NCI-H526 (cell line): ENCODE measurements around the gene PCDH15.
A peak's percentile ranks its signal among the peaks of the same experiment; 100 is the strongest.

Experiments used
- DNase-seq, 2 experiments: peaks; one replicate each; lab custom pipeline; 2025; lab: John Stamatoyannopoulos, UW

PCDH15 gene

DNA sequence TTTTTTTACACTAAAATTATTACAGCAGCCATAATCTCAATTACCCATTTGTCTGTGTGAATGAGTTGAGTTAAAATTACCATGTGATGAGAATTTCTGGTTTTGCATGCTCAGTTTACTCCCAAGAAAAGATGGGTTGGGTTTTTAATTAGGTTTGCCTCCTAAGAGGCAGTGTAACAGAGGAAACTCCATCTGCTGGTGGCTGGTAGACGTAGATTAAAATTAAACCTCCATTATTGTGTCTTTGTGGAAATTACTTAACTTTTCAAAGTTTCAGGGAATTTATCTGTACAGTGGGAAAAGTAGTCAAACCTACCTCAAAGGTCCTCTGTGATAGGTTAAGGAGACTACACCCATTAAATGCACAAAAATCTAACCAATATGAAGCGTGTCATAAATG is 954.2 kb downstream of the PCDH15 start:
- DNase-seq = no peak

DNA sequence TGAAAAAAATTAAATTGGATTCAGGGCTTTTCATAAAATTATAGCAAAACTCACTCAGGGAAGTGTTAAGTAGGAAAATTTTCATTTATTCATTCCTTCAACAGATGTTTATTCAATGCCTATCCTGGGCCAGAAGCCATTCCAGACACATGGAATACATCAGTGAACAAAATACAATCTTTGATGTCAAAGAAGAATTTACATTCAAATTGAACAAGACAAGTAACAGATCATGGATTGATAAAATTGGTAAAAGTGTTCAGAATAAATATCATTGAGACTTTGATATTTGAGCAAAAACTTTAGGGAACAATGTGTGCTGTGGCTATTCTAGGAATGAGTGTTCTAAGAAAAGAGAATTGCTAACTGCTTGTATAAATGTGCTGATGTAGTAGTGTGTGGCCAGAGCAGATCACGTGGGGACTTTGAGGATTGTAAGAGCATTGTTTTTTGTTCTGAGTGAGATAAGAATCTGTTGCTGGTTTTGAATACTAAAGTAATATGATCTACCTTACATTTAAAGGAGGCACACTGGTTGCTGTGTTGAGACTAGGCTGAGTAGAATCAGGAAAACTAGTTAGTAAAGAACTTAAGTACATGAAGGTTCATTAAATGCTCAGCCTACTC is 957.2 kb downstream of the PCDH15 start:
- peak; percentile 1 to 24 for DNase-seq

DNA sequence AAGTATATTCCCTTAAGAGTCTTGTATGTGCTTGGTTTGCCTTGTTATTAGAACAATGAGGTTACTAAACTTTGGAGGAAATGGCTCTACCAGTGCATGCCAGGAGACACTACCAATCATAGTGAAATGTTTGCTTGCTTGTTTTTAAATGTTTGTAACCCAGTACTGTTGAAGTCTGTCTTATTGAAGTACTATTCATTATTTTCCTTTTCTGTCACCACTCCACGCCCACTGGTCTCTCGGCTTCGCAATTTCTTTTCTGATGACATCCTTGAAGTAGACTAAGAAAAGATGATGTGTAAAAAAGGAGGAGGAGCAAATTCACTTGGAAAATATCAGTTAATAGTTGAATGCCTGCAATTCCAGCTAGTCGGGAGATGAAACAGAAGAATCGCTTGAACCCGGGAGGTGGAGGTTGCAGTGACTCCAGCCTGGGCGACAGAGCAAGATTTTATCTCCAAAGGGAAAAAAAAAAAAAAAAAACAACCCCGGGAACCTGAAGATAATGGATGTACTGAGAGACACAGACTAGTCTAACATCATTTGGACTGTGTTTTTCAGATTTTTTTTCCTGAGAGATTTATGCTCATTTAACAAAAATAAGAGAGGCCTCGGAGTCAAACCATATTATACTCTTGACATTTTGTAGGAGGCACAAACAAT is 959.4 kb downstream of the PCDH15 start:
- DNase-seq = no peak

DNA sequence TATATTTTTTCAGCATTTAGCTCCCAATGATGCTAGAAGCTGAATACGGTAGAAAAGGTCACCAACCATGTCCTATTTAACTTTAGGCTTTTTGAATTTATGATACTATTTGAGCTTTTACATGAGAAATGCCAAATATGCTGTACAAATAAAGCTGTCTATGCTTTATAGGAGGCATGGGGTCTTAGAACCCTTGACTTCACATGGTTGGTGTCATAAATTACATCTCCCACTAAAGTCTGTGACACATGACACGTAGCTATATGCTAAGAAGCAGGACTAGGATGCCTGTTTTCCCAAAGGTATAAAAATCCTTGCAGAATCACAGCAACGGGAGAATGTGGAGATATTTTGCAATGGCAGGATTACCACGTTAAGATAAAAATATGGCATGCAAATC is 960.4 kb downstream of the PCDH15 start:
- no peak for DNase-seq

DNA sequence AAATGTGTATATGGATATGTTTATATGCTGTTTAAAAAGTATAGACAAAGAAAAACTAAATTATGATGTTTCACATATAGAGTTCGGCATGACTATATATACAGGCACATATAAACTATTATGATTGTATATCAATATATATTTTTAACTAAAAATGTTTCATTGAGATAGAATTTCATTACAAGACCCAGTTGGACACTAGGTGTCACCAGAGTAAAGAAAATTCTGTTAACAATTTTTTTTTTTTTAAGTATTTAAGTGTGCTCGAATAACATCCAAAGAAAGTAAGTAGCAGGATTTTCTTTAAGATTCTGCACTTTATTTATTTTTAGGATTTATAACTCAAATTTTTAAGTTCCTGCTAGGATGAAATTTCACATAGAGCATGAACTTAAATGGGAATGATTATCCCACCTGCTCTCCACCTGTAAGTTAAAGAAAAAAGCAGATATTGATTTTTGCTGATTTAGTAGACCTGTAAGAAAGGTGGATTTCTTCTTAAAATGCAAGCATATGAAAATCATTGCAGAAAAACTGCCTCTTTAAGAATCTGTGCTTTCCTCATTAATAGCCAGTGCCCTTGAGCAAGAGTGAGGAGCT is 961.5 kb downstream of the PCDH15 start:
- DNase-seq = peak in 1 of 2 experiments; percentile 6

DNA sequence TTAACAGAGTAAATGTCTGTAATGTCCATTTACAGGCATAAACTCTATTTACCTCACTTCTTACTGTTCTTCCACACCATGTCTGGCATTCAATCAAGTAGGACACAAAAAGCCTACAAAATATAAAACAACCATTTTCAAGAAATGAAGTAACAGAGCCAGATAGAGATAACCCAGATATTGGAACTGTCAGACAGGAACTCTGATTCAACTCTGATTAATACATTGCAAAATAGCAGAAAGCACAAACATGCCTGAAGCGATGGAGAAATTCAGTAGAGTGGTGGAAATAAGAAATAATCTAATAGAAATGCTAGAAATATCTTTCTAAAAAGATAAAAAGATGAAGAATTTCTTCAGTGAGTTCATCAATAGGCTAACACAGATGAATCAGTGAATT is 964.4 kb downstream of the PCDH15 start:
- DNase-seq = no peak

DNA sequence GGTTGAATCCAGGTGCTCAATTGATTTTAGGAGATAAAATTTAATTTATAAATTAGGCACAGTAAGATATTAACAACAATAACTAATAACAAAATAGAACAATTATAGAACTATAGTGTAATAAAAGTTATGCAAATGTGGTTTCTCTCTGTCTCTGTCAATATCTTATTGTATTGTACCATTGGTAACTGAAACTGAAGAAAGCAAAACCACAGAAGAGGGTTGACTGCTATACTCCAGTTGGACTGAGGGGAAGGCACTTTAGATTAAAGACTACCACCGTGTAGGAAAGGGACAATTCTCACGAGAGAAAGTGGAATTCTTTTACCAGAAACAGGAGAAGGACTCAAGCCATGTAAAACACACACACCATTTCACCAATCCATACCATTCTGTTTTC is 967.1 kb downstream of the PCDH15 start:
- DNase-seq = no peak

DNA sequence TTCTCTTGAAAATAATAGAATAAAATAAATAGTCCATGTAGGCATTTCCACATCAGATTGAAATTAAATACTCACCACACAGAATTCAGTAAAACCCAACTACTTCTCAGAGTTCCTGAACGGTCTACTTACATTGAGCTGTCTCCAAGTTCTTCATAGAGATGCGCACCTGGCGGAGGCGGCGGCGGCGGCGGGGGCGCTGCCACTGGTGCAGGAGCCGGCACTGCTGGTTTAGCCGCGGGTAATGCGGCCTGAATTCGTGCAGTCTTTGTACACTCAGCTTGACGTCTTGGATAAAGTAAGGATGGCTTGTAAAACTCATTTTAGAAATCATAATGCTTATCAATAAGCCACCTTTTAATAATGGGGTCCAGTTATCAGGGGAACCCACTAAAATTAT is 973.8 kb downstream of the PCDH15 start:
- DNase-seq = peak in 1 of 2 experiments; percentile 1

DNA sequence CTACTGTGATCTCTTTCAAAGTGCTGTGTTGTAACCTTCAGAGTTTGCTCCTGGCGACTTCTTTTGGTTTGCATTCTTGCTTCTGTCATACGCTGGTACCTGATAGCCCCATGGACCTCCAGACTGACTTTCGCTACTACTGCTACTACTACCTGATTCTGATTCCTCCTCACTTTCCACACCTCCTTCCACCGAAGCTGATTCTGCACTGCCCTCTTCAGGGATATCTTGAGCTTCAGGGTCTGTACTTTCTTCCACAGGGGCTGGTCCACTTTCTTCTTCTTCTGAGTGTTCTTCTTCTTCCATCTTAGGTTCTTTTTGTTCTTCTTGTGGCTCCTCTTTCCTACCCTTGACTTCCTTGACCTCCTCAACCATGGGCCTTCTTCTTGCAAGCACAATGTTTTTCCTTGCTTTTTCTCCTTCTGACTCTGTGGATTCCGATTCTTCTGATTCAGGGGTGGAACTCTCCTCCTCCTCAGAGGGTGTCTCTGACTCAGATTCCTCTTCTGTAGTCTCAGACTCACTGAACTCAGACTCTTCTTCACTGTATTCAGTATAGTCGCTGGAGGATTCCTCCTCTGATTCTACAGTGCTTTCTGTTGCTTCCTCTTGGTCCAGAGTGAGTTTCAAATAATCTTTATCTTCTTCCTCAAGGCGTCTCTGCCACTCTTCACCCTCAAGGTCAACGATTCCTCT is 992.2 kb downstream of the PCDH15 start:
- DNase-seq = no peak

DNA sequence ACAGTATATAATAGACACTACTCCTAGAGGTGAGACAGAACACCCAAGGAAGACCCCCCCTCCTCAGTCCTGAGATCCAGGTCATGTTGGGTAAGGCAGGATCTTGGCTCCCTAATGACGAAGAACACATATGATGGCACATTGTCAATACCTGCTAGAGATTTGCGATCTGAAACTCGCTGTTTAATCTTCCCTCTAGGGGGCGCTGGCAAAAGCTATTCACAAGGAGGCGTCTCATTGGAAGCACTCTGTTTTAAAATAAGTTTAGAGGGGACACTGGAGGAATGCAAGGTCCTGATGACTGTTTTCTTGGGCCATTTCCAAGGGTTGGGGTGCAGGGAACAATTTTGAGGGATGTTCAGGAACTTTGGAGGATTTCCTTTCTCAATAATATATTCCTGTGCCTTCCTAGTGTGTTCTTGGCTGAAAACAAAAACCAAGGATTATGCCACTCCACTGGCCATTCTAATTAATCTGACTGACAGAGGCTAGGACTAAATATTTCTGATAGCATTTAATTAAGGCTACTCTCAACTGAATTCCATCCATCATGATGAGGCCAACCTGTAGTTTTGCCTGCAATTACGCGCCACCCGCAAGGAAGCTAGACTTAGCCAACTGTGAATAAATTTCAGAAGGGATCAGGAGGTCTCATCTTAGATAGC is 1014.7 kb downstream of the PCDH15 start:
- peak in 1 of 2 experiments; percentile 5 for DNase-seq

DNA sequence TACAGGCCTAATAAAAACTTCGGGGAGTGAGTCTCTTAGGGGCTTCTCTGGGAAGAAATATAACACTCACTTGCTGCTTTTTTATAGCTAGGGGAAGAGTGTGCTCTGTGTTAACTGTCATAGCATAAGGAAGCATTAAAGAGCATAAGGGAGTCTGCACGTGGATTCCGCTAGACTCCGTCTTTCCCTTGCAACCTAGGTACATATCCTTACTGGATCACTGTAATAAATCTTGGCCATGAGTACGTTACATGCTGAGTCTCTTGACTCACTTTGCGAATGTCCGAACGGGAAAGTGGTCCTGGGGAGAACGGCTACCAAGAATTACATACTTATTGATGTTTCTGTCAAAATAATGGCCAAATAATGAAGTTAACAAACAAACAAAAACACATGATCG is 1029.3 kb downstream of the PCDH15 start:
- no peak for DNase-seq

DNA sequence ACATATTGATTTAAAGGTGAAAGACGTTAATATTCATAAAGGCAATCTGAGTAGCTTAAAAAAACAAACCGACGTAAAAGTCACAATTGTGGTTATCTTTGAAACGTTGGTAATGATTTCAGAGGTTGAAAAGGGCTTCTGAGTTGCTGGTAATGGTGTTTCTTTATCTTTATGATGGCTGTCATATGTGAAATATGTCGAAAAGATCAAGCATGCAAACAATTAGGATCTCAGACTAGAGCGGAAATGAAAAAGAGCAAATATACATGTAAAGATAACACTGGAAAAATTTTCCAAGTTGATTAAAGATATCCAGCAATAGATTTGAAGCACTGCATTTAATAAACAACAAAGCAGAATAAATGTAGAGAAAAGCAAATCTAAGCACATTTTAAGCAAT is 1030.1 kb downstream of the PCDH15 start:
- no peak for DNase-seq

DNA sequence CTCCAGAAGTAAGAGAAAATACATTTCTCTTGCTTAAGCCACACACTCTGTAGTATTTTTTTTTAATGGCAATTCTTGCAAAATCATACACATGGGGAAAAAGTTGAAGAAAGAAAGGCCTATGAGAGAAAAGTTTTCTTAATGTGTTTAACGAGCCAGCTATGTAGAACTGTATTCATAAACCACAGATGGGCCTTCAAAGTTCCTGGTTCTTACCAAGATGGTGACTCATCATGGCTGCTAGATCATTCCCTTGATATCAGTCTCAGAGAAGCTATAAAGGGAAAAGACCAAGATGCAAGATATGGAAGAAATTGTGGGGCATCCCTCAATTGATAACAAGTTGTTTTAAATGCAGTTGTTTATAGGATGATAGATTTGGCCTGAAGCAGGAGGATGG is 1035.7 kb downstream of the PCDH15 start:
- no peak for DNase-seq

DNA sequence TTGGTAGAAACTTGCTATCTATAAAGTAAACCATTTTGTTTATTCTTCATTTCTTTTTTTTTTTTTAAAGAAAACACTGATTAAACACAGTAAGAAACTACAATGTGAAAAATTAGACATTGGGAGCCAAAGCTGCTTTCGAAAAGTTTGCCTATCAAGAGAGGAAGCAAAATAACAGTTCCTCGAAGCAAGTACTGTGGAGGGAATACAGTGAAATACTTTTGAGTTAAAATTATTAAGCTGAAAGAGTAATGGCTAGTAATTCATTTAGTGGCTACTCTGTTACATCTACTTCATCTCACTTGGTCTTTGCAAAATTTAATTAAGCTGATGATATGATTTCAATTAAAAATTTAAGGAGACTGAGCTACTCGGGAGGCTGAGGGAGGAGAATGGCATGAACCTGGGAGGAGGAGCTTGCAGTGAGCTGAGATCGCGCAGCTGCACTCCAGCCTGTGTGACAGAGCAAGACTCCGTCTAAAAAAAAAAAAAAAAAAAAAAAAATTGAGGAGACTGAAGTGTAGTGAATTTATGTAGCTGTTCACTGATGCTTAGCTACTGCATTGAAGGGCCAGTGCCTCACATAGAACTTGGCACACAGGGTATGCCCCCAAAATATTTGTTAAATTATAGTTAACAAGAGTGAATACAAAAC is 1046.3 kb downstream of the PCDH15 start:
- no peak for DNase-seq
